ENCODE data around the gene MLEC.

The MLEC gene

GRCh38 chr12:120687578-120688289 is 785 bp downstream of the MLEC start:
- H3K27ac ChIP-seq: peak overlapping the region; percentile 98

GRCh38 chr12:120688527-120689071 is 1.6 kb downstream of the MLEC start:
- TF ChIP-seq CTCF (IDR thresholded peaks at IDR 0.05): no peak
- no peak for TF ChIP-seq ZFX (IDR thresholded peaks at IDR 0.05; ENCODE audit: borderline replicate concordance)
- H3K27ac ChIP-seq: peak overlapping the region; percentile 98

More at GRCh38 chr12:120687578-120688289, 785 bp downstream of the MLEC start:
- TF ChIP-seq CTCF (IDR thresholded peaks at IDR 0.05) (no peak), ZFX (IDR thresholded peaks at IDR 0.05; ENCODE audit: borderline replicate concordance) (no peak)

- H3K27ac ChIP-seq: peak overlapping the region; percentile 98
- TF ChIP-seq CTCF (IDR thresholded peaks at IDR 0.05) (no peak), ZFX (IDR thresholded peaks at IDR 0.05; ENCODE audit: borderline replicate concordance) (no peak)
These were observed 2.6 kb downstream of the MLEC start for GRCh38 chr12:120689397-120690082.

- H3K27ac ChIP-seq: 0 out of 2 replicates have a peak overlapping the region, but pooled peaks have one; percentile 5
- no peak for TF ChIP-seq CTCF (IDR thresholded peaks at IDR 0.05)
- TF ChIP-seq ZFX (IDR thresholded peaks at IDR 0.05; ENCODE audit: borderline replicate concordance): no peak
These were observed 3.1 kb downstream of the MLEC start for GRCh38 chr12:120690083-120690450.

GRCh38 chr12:120690978-120691377 is 4.0 kb downstream of the MLEC start:
- H3K27ac ChIP-seq: no peak overlapping the region
- no peak for TF ChIP-seq CTCF (IDR thresholded peaks at IDR 0.05)
- TF ChIP-seq ZFX (IDR thresholded peaks at IDR 0.05; ENCODE audit: borderline replicate concordance): no peak

- peak overlapping the region; percentile 43 for H3K27ac ChIP-seq
- TF ChIP-seq ZFX (IDR thresholded peaks at IDR 0.05; ENCODE audit: borderline replicate concordance) (no peak), CTCF (IDR thresholded peaks at IDR 0.05) (no peak)
These were observed 5.6 kb downstream of the MLEC start for GRCh38 chr12:120692524-120693033.

- H3K27ac ChIP-seq: no peak overlapping the region
These were observed 6.9 kb downstream of the MLEC start for GRCh38 chr12:120693848-120694247.

More at GRCh38 chr12:120693848-120694247, 6.9 kb downstream of the MLEC start:
- TF ChIP-seq CTCF (IDR thresholded peaks at IDR 0.05): no peak
- no peak for TF ChIP-seq ZFX (IDR thresholded peaks at IDR 0.05; ENCODE audit: borderline replicate concordance)

Data from 22Rv1 (cell line).